ENCODE results near the gene PROK1.

- TF ChIP-seq MAX (IDR thresholded peaks at IDR 0.05) (no peak), EZH2 (IDR thresholded peaks at IDR 0.05) (no peak), CTCF (IDR thresholded peaks at IDR 0.05 in 2 of 3, conservative IDR thresholded peaks at IDR 0.05 in 1 of 3; ENCODE audit: borderline replicate concordance in 1 of 3, insufficient read depth in 1 of 3, low read depth in 2 of 3, low read length in 2 of 3) (no peak), CBX3 (IDR thresholded peaks at IDR 0.05; ENCODE audit: low read depth) (no peak), ZFX (IDR thresholded peaks at IDR 0.05) (no peak), POLR2A (IDR thresholded peaks at IDR 0.05; ENCODE audit: borderline replicate concordance, extremely low read depth, insufficient read depth, insufficient read length) (no peak), SP1 (IDR thresholded peaks at IDR 0.05; ENCODE audit: low read depth) (no peak), EZH2phosphoT487 (IDR thresholded peaks at IDR 0.05; ENCODE audit: borderline replicate concordance) (no peak), ZNF274 (IDR thresholded peaks at IDR 0.05; ENCODE audit: low read depth, low read length) (no peak), REST (IDR thresholded peaks at IDR 0.05; ENCODE audit: low read depth) (no peak), POLR2AphosphoS5 (IDR thresholded peaks at IDR 0.05; ENCODE audit: low read depth, low read length) (no peak)
Observed at GRCh38 chr1:110490791-110491451, 40.0 kb downstream of the PROK1 start.

All from HCT116 (cell line).